Hair follicle dermal papilla cell (primary cell): ENCODE measurements around the gene CENPN. TPM values are rescaled to one million over a fixed set of nuclear protein-coding genes. Genes with fewer than 3 reads are reported as not detected.

Source experiments
- small RNA-seq: library from RNA; depleted of rRNA; stranded (forward); fragments of <200 nt; gene quantifications from one replicate; pipeline ENCODE3, GENCODE V24; 2012
- total RNA-seq: library from RNA; depleted of rRNA; stranded (reverse); fragments of >200 nt; gene quantifications from 2 replicates; pipeline ENCODE4 v1.2.3, GENCODE V29; 2012

The CENPN gene, protein sequence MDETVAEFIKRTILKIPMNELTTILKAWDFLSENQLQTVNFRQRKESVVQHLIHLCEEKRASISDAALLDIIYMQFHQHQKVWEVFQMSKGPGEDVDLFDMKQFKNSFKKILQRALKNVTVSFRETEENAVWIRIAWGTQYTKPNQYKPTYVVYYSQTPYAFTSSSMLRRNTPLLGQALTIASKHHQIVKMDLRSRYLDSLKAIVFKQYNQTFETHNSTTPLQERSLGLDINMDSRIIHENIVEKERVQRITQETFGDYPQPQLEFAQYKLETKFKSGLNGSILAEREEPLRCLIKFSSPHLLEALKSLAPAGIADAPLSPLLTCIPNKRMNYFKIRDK
- 11.1 and 11.8 TPM in 2 replicates for total RNA-seq

DNA sequence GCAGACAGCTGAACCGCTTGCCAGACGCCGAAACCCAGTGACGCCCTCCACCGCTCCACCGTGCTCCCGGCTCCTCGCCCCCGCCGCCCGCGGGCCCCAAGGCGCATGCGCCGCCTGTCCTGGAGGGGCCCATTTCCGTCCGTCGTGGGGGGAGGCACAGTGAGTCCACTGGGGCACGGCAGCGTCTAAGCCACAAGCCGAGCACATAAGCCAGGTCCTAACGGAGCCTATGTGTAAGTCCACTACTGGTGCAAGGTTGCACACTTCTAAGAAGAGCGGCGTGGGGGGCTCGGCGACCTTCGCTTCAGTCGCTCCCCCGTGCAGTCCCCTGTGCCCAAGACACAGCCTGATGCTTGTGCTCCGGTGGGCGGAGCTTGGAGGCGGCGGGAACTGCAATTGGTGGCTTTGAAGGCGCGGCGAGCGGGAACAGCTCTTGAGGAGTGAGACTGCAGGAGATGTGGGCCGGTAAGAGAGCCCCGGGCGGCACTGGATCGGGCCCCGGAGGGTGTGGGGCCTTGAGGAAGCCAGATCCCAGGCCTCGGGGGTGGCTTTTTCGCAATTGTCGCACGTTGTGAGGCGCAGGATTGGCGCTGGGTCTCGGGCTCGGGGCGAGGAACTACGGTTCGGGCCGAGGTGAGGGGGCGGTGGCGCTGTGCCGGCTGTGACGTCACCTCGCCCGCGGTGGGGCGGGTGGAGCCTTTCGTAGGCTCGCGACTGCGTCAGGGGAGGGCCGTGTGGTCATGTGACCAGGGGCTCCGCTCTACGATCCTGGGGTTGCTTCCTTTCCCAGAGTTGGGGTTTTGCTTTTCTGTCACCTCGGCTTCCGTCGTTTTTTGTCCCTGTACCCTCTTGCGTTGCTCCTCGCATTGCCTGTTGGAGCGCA, at the start of gene CENPN, which contains the start of gene CMC2:
CENPN (plus strand) TSS at position 402 of the 883 bp plus-strand sequence. CDS start 4,726 bp downstream, outside the sequence.
CMC2 (minus strand) TSS at position 73 of the 883 bp plus-strand sequence. CDS start 9,491 bp downstream, outside the sequence.

GRCh38 chr16:81035398-81035974, 28.5 kb downstream of the CENPN start, which contains the start of gene ATMIN:
Gene ATMIN, plus strand, starts transcription at chr16:81035842. Its CDS starts 29 bp downstream, at chr16:81035871.

GRCh38 chr16:81077076-81077940, 70.3 kb downstream of the CENPN start, which contains the start of gene C16orf46:
Gene C16orf46, minus strand, starts transcription at chr16:81077238. Its CDS starts 13,283 bp downstream, at chr16:81063955.

Small RNAs within 50 kb of the gene (small RNA-seq; reads per million reads assigned to genes)
- gene AC092718.3: not detected

Other genes starting within 250 kb of the CENPN start
- 7.4 and 13.0 TPM in 2 replicates for gene CDYL2, start 202.6 kb upstream of the CENPN start, total RNA-seq
- gene CMC2, start 329 bp upstream of the CENPN start, total RNA-seq: 19.1 and 22.3 TPM in 2 replicates
- 47.4 and 58.4 TPM in 2 replicates for gene ATMIN, start 28.6 kb downstream of the CENPN start, total RNA-seq
- 0.32 and 0.73 TPM in 2 replicates for gene C16orf46, start 70.0 kb downstream of the CENPN start, total RNA-seq
- 8.0 and 8.1 TPM in 2 replicates for gene GCSH, start 89.2 kb downstream of the CENPN start, total RNA-seq
- 0.16 and 0.49 TPM in 2 replicates for gene BCO1, start 231.5 kb downstream of the CENPN start, total RNA-seq